HepG2 (cell line): Measurements from ENCODE around the gene GART. TPM values are rescaled to one million over a fixed set of nuclear protein-coding genes. Genes with fewer than 3 reads are reported as not detected.

Experiments used
- BORCS8-MEF2B ChIP-seq: sonication (generic); formaldehyde crosslinking; IDR thresholded peaks from 2 replicates; pipeline ENCODE4 v1.8.0; 2022; ENCODE audit warnings: mild to moderate bottlenecking, missing genetic modification reagents
- ESRRA ChIP-seq: sonication (generic); formaldehyde crosslinking; IDR thresholded peaks from 2 replicates; pipeline ENCODE4 v1.5.1; 2020; ENCODE audit warnings: mild to moderate bottlenecking, low read depth, missing genetic modification reagents
- FOXK2 ChIP-seq: fragments of 450-650 bp; IDR thresholded peaks from 2 replicates; pipeline ENCODE4 v1.6.1; 2016
- HMG20A ChIP-seq: IDR thresholded peaks from 2 replicates; pipeline ENCODE4 v1.6.1; 2016; ENCODE audit warnings: borderline replicate concordance
- KDM2A ChIP-seq: sonication (generic); formaldehyde crosslinking; IDR thresholded peaks from 2 replicates; pipeline ENCODE4 v1.4.0; 2020; ENCODE audit warnings: low read depth, missing genetic modification reagents, borderline replicate concordance
- KDM3A ChIP-seq: IDR thresholded peaks from 2 replicates; pipeline ENCODE4 v1.6.1; 2018; ENCODE audit warnings: low read depth, missing compliant biosample characterization
- MXD4 ChIP-seq: IDR thresholded peaks from 2 replicates; pipeline ENCODE4 v1.6.1; 2016; ENCODE audit warnings: mild to moderate bottlenecking, missing biosample characterization, missing genetic modification reagents
- PHF21A ChIP-seq: sonication (generic); formaldehyde crosslinking; IDR thresholded peaks from 2 replicates; pipeline ENCODE4 v1.5.0; 2020; ENCODE audit warnings: mild to moderate bottlenecking, missing genetic modification reagents
- SAP130 ChIP-seq: IDR thresholded peaks from 2 replicates; pipeline ENCODE4 v1.6.1; 2016; ENCODE audit warnings: low read depth
- SMAD1 ChIP-seq: sonication (generic); formaldehyde crosslinking; IDR thresholded peaks from 2 replicates; pipeline ENCODE4 v1.4.0; 2020; ENCODE audit warnings: missing genetic modification reagents, low read depth, mild to moderate bottlenecking, borderline replicate concordance
- TEAD2 ChIP-seq: sonication (generic); formaldehyde crosslinking; IDR thresholded peaks from 2 replicates; pipeline ENCODE4 v1.9.0; 2021; ENCODE audit warnings: missing genetic modification reagents
- THAP11 ChIP-seq: IDR thresholded peaks from 2 replicates; pipeline ENCODE4 v1.6.1; 2016; ENCODE audit warnings: missing biosample characterization, missing genetic modification reagents
- ZNF251 ChIP-seq: sonication (generic); formaldehyde crosslinking; IDR thresholded peaks from 2 replicates; pipeline ENCODE4 v1.9.0; 2021; ENCODE audit warnings: mild to moderate bottlenecking, missing genetic modification reagents
- ZNF333 ChIP-seq: sonication (generic); formaldehyde crosslinking; IDR thresholded peaks from 2 replicates; pipeline ENCODE4 v1.4.0; 2020; ENCODE audit warnings: mild to moderate bottlenecking, missing genetic modification reagents, borderline replicate concordance
- ZNF615 ChIP-seq: sonication (generic); formaldehyde crosslinking; IDR thresholded peaks from 2 replicates; pipeline ENCODE4 v1.5.0; 2020; ENCODE audit warnings: mild to moderate bottlenecking, missing genetic modification reagents, borderline replicate concordance
- ZNF7 ChIP-seq: IDR thresholded peaks from 2 replicates; pipeline ENCODE4 v1.6.1; 2016; ENCODE audit warnings: missing biosample characterization, missing genetic modification reagents
- ZSCAN25 ChIP-seq: sonication (generic); formaldehyde crosslinking; IDR thresholded peaks from 2 replicates; pipeline ENCODE4 v1.8.0; 2022; ENCODE audit warnings: mild to moderate bottlenecking, missing genetic modification reagents
- polyA plus RNA-seq, 8 experiments: library from polyadenylated mRNA; depleted of rRNA in 3 of 8; stranded (reverse) in 7 of 8; unstranded in 1 of 8; fragments of >200 nt; fragmentation: Illumina TruSeq in 4 of 8; extraction: Trizol in 4 of 8; gene quantifications; 2 replicates each; pipeline versions ENCODE4 v1.2.1 to v1.2.3, GENCODE V29; 2011 to 2016; ENCODE audit warnings: low read depth in 4 of 8, missing spikeins in 1 of 8, mixed read lengths in 1 of 8; ENCODE audit not compliant: insufficient read depth in 1 of 8
- total RNA-seq, 5 experiments: library from RNA; depleted of rRNA; stranded (reverse); fragments of >200 nt; fragmentation: Illumina TruSeq; extraction: Trizol; gene quantifications; 2 replicates each; pipeline ENCODE4 v1.2.3, GENCODE V29; 2016; ENCODE audit warnings: low read depth in 1 of 5
- TF ChIP-seq, protein P1 (sequence below): sonication (generic); formaldehyde crosslinking; IDR thresholded peaks from 2 replicates; pipeline ENCODE4 v1.4.0; 2020; ENCODE audit warnings: missing genetic modification reagents
- TF ChIP-seq, protein P2 (sequence below): sonication (generic); formaldehyde crosslinking; IDR thresholded peaks from 2 replicates; pipeline ENCODE4 v1.5.0; 2020; ENCODE audit warnings: mild to moderate bottlenecking, low read depth, missing genetic modification reagents, borderline replicate concordance
- TF ChIP-seq, protein P3 (sequence below): sonication (generic); formaldehyde crosslinking; IDR thresholded peaks from 2 replicates; pipeline ENCODE4 v1.5.0; 2020; ENCODE audit warnings: mild to moderate bottlenecking, missing genetic modification reagents, borderline replicate concordance
- TF ChIP-seq, protein P4 (sequence below): IDR thresholded peaks from 2 replicates; pipeline ENCODE4 v1.6.1; 2016; ENCODE audit warnings: missing biosample characterization, missing genetic modification reagents, low read depth

The GART gene
- total and polyA plus RNA-seq, 2 of the 13 experiments (the other 11 are each of a cell fraction or from before 2014, with no cell fraction given): 17.9 to 109 TPM

DNA sequence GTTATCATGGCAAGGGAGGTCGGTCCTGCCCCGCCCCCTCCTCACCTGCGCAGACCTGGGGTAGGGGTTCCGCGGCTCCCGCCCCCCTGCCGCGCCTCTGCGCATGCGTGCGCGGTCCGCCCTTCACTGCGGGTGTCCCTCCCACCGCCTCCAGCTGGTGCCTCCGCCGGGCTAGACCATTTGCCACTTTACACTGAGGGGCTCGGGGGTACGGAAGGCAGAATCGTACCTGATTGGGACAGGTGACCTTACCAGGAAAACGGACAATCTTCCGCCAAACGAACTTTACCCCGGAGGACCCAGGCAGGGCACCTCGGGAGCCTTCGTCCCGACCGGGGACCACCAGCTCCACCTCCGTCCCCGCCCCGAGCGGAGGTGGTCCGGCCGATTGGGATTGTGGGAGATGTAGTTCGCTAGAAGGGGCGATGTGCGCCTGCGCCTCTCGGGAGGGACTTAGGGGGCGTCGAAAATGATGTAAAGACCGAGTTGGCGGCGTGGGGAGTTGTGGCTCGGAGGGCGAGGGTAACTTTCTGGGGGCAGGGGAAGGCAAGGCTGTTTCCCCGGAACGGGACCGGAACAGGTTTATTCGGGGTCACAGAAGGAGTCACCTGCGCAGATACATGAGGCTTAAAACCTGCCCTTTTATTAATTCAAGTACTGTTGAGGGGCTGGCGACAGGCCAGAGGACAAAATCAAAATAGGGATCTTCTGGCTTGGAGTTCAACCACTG, 50.4 kb downstream of the GART start, which contains the start of gene DNAJC28 (continued):
- TF ChIP-seq, protein P1, sequence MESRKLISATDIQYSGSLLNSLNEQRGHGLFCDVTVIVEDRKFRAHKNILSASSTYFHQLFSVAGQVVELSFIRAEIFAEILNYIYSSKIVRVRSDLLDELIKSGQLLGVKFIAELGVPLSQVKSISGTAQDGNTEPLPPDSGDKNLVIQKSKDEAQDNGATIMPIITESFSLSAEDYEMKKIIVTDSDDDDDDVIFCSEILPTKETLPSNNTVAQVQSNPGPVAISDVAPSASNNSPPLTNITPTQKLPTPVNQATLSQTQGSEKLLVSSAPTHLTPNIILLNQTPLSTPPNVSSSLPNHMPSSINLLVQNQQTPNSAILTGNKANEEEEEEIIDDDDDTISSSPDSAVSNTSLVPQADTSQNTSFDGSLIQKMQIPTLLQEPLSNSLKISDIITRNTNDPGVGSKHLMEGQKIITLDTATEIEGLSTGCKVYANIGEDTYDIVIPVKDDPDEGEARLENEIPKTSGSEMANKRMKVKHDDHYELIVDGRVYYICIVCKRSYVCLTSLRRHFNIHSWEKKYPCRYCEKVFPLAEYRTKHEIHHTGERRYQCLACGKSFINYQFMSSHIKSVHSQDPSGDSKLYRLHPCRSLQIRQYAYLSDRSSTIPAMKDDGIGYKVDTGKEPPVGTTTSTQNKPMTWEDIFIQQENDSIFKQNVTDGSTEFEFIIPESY (CRISPR knock-in tag): peak; percentile 13; the same call in 1 of the 2 replicates
- TF ChIP-seq, protein P2, sequence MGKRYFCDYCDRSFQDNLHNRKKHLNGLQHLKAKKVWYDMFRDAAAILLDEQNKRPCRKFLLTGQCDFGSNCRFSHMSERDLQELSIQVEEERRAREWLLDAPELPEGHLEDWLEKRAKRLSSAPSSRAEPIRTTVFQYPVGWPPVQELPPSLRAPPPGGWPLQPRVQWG (CRISPR knock-in tag): no peak
- TF ChIP-seq ZNF251 (CRISPR knock-in tag): no peak
- peak; percentile 99 for TF ChIP-seq THAP11
- TF ChIP-seq SMAD1 (CRISPR knock-in tag): peak; percentile 72; the same call in 1 of the 2 replicates
- no peak for TF ChIP-seq HMG20A (CRISPR knock-in tag)
- no peak for TF ChIP-seq PHF21A (CRISPR knock-in tag)
- no peak for TF ChIP-seq TEAD2 (CRISPR knock-in tag)
- peak; percentile 75; the same call in 1 of the 2 replicates for TF ChIP-seq ZSCAN25 (CRISPR knock-in tag)
- no peak for TF ChIP-seq ZNF7 (CRISPR knock-in tag)
- TF ChIP-seq, protein P3, sequence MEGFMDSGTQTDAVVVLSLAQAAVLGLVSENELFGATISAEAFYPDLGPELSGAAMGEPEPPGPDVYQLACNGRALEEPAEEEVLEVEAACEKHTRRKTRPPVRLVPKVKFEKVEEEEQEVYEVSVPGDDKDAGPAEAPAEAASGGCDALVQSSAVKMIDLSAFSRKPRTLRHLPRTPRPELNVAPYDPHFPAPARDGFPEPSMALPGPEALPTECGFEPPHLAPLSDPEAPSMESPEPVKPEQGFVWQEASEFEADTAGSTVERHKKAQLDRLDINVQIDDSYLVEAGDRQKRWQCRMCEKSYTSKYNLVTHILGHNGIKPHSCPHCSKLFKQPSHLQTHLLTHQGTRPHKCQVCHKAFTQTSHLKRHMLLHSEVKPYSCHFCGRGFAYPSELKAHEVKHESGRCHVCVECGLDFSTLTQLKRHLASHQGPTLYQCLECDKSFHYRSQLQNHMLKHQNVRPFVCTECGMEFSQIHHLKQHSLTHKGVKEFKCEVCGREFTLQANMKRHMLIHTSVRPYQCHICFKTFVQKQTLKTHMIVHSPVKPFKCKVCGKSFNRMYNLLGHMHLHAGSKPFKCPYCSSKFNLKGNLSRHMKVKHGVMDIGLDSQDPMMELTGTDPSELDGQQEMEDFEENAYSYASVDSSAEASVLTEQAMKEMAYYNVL (CRISPR knock-in tag): 0 out of 2 replicates have a peak, but pooled peaks have one; percentile 8
- no peak for TF ChIP-seq BORCS8-MEF2B
- TF ChIP-seq, protein P4, sequence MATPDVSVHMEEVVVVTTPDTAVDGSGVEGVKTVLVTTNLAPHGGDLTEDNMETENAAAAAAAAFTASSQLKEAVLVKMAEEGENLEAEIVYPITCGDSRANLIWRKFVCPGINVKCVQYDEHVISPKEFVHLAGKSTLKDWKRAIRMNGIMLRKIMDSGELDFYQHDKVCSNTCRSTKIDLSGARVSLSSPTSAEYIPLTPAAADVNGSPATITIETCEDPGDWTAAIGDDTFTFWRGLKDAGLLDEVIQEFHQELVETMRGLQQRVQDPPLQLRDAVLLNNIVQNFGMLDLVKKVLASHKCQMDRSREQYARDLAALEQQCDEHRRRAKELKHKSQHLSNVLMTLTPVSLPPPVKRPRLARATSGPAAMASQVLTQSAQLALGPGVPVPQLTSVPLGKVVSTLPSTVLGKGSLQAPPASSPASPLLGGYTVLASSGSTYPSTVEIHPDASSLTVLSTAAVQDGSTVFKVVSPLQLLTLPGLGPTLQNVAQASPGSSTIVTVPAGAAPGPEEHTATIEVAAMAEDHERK (CRISPR knock-in tag): no peak
- no peak for TF ChIP-seq ZNF333 (CRISPR knock-in tag)
- TF ChIP-seq KDM3A (CRISPR knock-in tag): 0 out of 2 replicates have a peak, but pooled peaks have one; percentile 19
- TF ChIP-seq SAP130: peak; percentile 85
- 0 out of 2 replicates have a peak, but pooled peaks have one; percentile 40 for TF ChIP-seq MXD4
- peak; percentile 57; the same call in 1 of the 2 replicates for TF ChIP-seq KDM2A
- 0 out of 2 replicates have a peak, but pooled peaks have one; percentile 45 for TF ChIP-seq ESRRA
- peak; percentile 91 for TF ChIP-seq FOXK2
- no peak for TF ChIP-seq ZNF615 (CRISPR knock-in tag)
